ENCODE results near the gene SH2D1A. TPM values are rescaled to one million over a fixed set of nuclear protein-coding genes. Genes with fewer than 3 reads are reported as not detected.

The SH2D1A gene
- polyA plus RNA-seq, 1 donor (not counting 4 experiments of a cell fraction or from before 2014, with no cell fraction given): 0.04 TPM

GRCh38 chrX:124393238-124393637 is 46.9 kb downstream of the SH2D1A start:
- no peaks in the 10 kb centered on the region for H3K79me2 ChIP-seq (ENCODE audit: control insufficient read depth, insufficient read depth, low read length)
- no peaks in the 10 kb centered on the region for H3K4me1 ChIP-seq (ENCODE audit: control insufficient read depth, extremely low read depth, insufficient read depth, low read length)
- no peaks in the 10 kb centered on the region for H3K9me3 ChIP-seq (ENCODE audit: control insufficient read depth, low read depth, low read length)
- H3K27me3 ChIP-seq (ENCODE audit: control insufficient read depth, extremely low read depth, insufficient read depth, low read length): no peaks in the 10 kb centered on the region
- no peak for DNase-seq (ENCODE audit: low read depth, low spot score)
- FAIRE-seq: no peak
- no peaks in the 10 kb centered on the region for H3K9me1 ChIP-seq (ENCODE audit: control insufficient read depth, extremely low read depth, insufficient read depth, low read length)
- TF ChIP-seq EZH2 (IDR thresholded peaks at IDR 0.05; ENCODE audit: low read length): no peak
- TF ChIP-seq, protein P1, sequence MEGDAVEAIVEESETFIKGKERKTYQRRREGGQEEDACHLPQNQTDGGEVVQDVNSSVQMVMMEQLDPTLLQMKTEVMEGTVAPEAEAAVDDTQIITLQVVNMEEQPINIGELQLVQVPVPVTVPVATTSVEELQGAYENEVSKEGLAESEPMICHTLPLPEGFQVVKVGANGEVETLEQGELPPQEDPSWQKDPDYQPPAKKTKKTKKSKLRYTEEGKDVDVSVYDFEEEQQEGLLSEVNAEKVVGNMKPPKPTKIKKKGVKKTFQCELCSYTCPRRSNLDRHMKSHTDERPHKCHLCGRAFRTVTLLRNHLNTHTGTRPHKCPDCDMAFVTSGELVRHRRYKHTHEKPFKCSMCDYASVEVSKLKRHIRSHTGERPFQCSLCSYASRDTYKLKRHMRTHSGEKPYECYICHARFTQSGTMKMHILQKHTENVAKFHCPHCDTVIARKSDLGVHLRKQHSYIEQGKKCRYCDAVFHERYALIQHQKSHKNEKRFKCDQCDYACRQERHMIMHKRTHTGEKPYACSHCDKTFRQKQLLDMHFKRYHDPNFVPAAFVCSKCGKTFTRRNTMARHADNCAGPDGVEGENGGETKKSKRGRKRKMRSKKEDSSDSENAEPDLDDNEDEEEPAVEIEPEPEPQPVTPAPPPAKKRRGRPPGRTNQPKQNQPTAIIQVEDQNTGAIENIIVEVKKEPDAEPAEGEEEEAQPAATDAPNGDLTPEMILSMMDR (optimal IDR thresholded peaks at IDR 0.05 in 1 of 3, IDR thresholded peaks at IDR 0.05 in 1 of 3, conservative IDR thresholded peaks at IDR 0.05 in 1 of 3; ENCODE audit: extremely low read depth in 1 of 3, insufficient read depth in 2 of 3, low read length in 3 of 3): no peak
- no peak overlapping the region for H3K9ac ChIP-seq (ENCODE audit: control insufficient read depth, extremely low read depth, insufficient read depth, low read length)
- H4K20me1 ChIP-seq (ENCODE audit: control insufficient read depth, extremely low read depth, insufficient read depth, low read length): no peaks in the 10 kb centered on the region
- H3K4me2 ChIP-seq (ENCODE audit: control insufficient read depth, extremely low read depth, insufficient read depth, low read depth, low read length): no peak overlapping the region
- H3K4me3 ChIP-seq (ENCODE audit: control insufficient read depth in 2 of 3, extremely low read depth in 1 of 3, insufficient read depth in 2 of 3, low read depth in 1 of 3, low read length in 3 of 3): no peak overlapping the region
- no peaks in the 10 kb centered on the region for H3K36me3 ChIP-seq (ENCODE audit: control insufficient read depth in 2 of 2, extremely low read depth in 1 of 2, insufficient read depth in 2 of 2, low read length in 2 of 2)
- dilution Hi-C loops (cut with MboI; ENCODE audit: extremely low pct_ligation_motif_present, low sequenced_read_pairs): no loop called here
- no peak overlapping the region for H2AFZ ChIP-seq (ENCODE audit: control insufficient read depth, low read length)
- no peak overlapping the region for H3K27ac ChIP-seq (ENCODE audit: control insufficient read depth, insufficient read depth, low read length)

- DNase-seq (ENCODE audit: low read depth, low spot score): no peak
- Histone ChIP-seq H3K27me3 (ENCODE audit: control insufficient read depth, extremely low read depth, insufficient read depth, low read length) (no peaks in the 10 kb centered on the region), H3K36me3 (ENCODE audit: control insufficient read depth in 2 of 2, extremely low read depth in 1 of 2, insufficient read depth in 2 of 2, low read length in 2 of 2) (no peaks in the 10 kb centered on the region), H2AFZ (ENCODE audit: control insufficient read depth, low read length) (no peak overlapping the region), H3K4me2 (ENCODE audit: control insufficient read depth, extremely low read depth, insufficient read depth, low read depth, low read length) (no peak overlapping the region), H3K9me3 (ENCODE audit: control insufficient read depth, low read depth, low read length) (no peaks in the 10 kb centered on the region), H3K4me1 (ENCODE audit: control insufficient read depth, extremely low read depth, insufficient read depth, low read length) (no peaks in the 10 kb centered on the region), H3K4me3 (ENCODE audit: control insufficient read depth in 2 of 3, extremely low read depth in 1 of 3, insufficient read depth in 2 of 3, low read depth in 1 of 3, low read length in 3 of 3) (no peak overlapping the region), H3K9ac (ENCODE audit: control insufficient read depth, extremely low read depth, insufficient read depth, low read length) (no peak overlapping the region), H3K79me2 (ENCODE audit: control insufficient read depth, insufficient read depth, low read length) (no peaks in the 10 kb centered on the region), H4K20me1 (ENCODE audit: control insufficient read depth, extremely low read depth, insufficient read depth, low read length) (no peaks in the 10 kb centered on the region), H3K27ac (ENCODE audit: control insufficient read depth, insufficient read depth, low read length) (no peak overlapping the region), H3K9me1 (ENCODE audit: control insufficient read depth, extremely low read depth, insufficient read depth, low read length) (no peaks in the 10 kb centered on the region)
- dilution Hi-C loops (cut with MboI; ENCODE audit: extremely low pct_ligation_motif_present, low sequenced_read_pairs): no loop called here
- no peak for TF ChIP-seq EZH2 (IDR thresholded peaks at IDR 0.05; ENCODE audit: low read length)
- TF ChIP-seq, protein P1 (optimal IDR thresholded peaks at IDR 0.05 in 1 of 3, IDR thresholded peaks at IDR 0.05 in 1 of 3, conservative IDR thresholded peaks at IDR 0.05 in 1 of 3; ENCODE audit: extremely low read depth in 1 of 3, insufficient read depth in 2 of 3, low read length in 3 of 3): no peak
- no peak for FAIRE-seq
These were observed 47.3 kb downstream of the SH2D1A start for GRCh38 chrX:124393659-124394058.
